ENCODE data around the gene UBALD1. TPM values are rescaled to one million over a fixed set of nuclear protein-coding genes. Genes with fewer than 3 reads are reported as not detected.
"Not testable (repeated sequence)": the region's sequence is repeated elsewhere in the genome, so short reads cannot be mapped to it uniquely, and the experiment has no call there.

Gene UBALD1
- total and polyA plus RNA-seq, 10 of the 15 experiments (the other 5 are each of a cell fraction or from before 2014, with no cell fraction given): 0.05 to 32.7 (median 5.1) TPM

DNA sequence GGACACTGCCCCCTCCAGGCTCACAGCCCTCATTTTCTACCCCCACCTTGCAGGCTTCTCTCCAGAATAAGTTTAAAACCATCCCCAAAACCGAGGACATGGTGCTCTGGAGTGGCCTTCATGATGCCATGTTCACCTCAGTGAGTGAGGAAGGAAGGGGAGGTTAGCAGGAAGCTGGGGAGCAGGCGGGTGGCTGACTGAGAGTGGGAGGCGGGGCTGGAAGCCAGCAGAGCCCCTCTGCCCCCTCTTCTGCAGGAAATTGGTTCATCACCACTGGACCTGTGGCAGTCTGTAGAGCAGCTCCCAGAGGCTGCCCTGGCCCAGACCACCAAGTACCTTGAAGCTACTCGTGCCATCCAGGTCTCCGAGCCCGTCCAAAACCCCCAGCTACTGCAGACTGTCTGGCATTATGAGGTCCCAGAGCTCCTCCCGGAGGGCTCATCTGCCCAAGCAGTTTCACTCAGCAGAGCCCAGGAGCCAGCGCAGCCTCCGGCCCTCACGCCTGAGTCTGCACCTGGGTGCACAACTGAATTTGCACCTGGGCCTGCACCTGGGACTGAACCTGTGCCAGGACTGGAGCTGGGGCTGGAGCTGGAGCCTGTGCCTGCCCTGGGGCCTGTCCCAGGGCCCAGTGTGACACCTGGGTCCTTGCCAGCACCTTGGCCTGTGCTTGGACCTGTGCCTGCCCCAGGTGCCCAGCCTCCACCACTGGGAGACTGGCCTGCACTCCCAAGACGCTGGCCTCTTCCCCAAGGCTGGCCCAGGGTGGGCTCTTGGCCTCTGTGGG, 39.6 kb downstream of the UBALD1 start:
- no TSS peak for BruUV-seq (replicated peaks)
- Histone ChIP-seq H3K4me2 (ENCODE audit: control insufficient read depth, insufficient read depth) (no peak overlapping the region), H3K79me2 (ENCODE audit: control insufficient read depth, insufficient read depth, low read length) (no peaks in the 10 kb centered on the region), H3K9me3 (replicated peaks; ENCODE audit: control insufficient read depth, insufficient read depth, low read length) (no peaks in the 10 kb centered on the region), H3K27ac (ENCODE audit: control insufficient read depth, insufficient read depth) (no peak overlapping the region), H2AFZ (ENCODE audit: control insufficient read depth, low read depth, low read length) (no peak overlapping the region), H3K9ac (ENCODE audit: control insufficient read depth, insufficient read depth, low read length) (no peak overlapping the region), H3K4me3 (no peak overlapping the region), H3K36me3 (ENCODE audit: control insufficient read depth in 2 of 2, insufficient read depth in 2 of 2, low read length in 1 of 2) (no peaks in the 10 kb centered on the region), H3K27me3 (replicated peaks in 1 of 2; ENCODE audit: control insufficient read depth in 2 of 2, insufficient read depth in 2 of 2, low read length in 1 of 2) (no peaks in the 10 kb centered on the region; a peak in 1 of 4 replicates), H3K4me1 (ENCODE audit: control insufficient read depth, insufficient read depth, low read length) (no peaks in the 10 kb centered on the region), H4K20me1 (ENCODE audit: control insufficient read depth, insufficient read depth) (no peaks in the 10 kb centered on the region)
- no peak for TF ChIP-seq STAT1 (conservative IDR thresholded peaks at IDR 0.05)
- TF ChIP-seq JUND (IDR thresholded peaks at IDR 0.05; ENCODE audit: low read depth, low read length): no peak
- no peak for TF ChIP-seq ASH2L (IDR thresholded peaks at IDR 0.05; ENCODE audit: borderline replicate concordance, low read depth)
- no peak for TF ChIP-seq JUNB (IDR thresholded peaks at IDR 0.05)
- no peak for TF ChIP-seq HDAC2 (IDR thresholded peaks at IDR 0.05)
- FAIRE-seq: no peak
- ChIA-PET POLR2A (interaction anchor here (0.7 kb wide), 1 partner anchor 69 kb away, joined by 3 read pairs; no protein-coding TSS in a partner anchor), SMC1A (ENCODE audit: uncharacterized antibody, unreplicated experiment) (no interaction called here), RAD21 (ENCODE audit: unreplicated experiment) (no interaction called here), CTCF (interaction anchor here (0.8 to 2.2 kb wide), 4 partner anchors 11 to 321 kb away, joined by 3 to 6 read pairs (median 3); no protein-coding TSS in a partner anchor)
- no peak for DNase-seq (ENCODE audit: low read depth, low spot score)
- no peak for ATAC-seq
- WGBS (ENCODE audit: insufficient coverage, insufficient replicate concordance, low lambda C conversion rate, missing lambda C conversion rate): 31% methylated on average over 11 of the region's 11 CpGs
- in situ Hi-C loops (cut with MboI) (no loop called here), intact Hi-C loops (cut with micrococcal nuclease; ENCODE audit: unreplicated experiment) (no loop called here)

GRCh38 chr16:4573926-4574325, 40.8 kb downstream of the UBALD1 start:
- POLR2A ChIA-PET; H3K27ac ChIP-seq (ENCODE audit: control insufficient read depth, insufficient read depth); intact Hi-C loops (cut with micrococcal nuclease; ENCODE audit: unreplicated experiment); DNase-seq (ENCODE audit: low read depth, low spot score); ATAC-seq; in situ Hi-C loops (cut with MboI); H3K9me3 ChIP-seq (replicated peaks; ENCODE audit: control insufficient read depth, insufficient read depth, low read length); H2AFZ ChIP-seq (ENCODE audit: control insufficient read depth, low read depth, low read length); H4K20me1 ChIP-seq (ENCODE audit: control insufficient read depth, insufficient read depth); H3K4me3 ChIP-seq; FAIRE-seq; H3K4me1 ChIP-seq (ENCODE audit: control insufficient read depth, insufficient read depth, low read length); H3K4me2 ChIP-seq (ENCODE audit: control insufficient read depth, insufficient read depth); H3K79me2 ChIP-seq (ENCODE audit: control insufficient read depth, insufficient read depth, low read length); BruUV-seq (replicated peaks); H3K36me3 ChIP-seq (ENCODE audit: control insufficient read depth in 2 of 2, insufficient read depth in 2 of 2, low read length in 1 of 2); RAD21 ChIA-PET (ENCODE audit: unreplicated experiment); H3K9ac ChIP-seq (ENCODE audit: control insufficient read depth, insufficient read depth, low read length); H3K27me3 ChIP-seq (replicated peaks in 1 of 2; ENCODE audit: control insufficient read depth in 2 of 2, insufficient read depth in 2 of 2, low read length in 1 of 2): not testable (repeated sequence)
- CTCF ChIA-PET: interaction anchor here (1.1 to 2.2 kb wide), 2 partner anchors 12 to 67 kb away, joined by 3 to 6 read pairs; no protein-coding TSS in a partner anchor
- WGBS (ENCODE audit: insufficient coverage, insufficient replicate concordance, low lambda C conversion rate, missing lambda C conversion rate): 27% methylated on average over 7 of the region's 7 CpGs
- SMC1A ChIA-PET (ENCODE audit: uncharacterized antibody, unreplicated experiment): interaction anchor here (2.2 kb wide), 1 partner anchor 12 kb away, joined by 7 read pairs; no protein-coding TSS in a partner anchor

Measured in GM12878 (cell line).